GM23338 (cell line): ENCODE results near the gene FRMD4A.

Source experiments
- CREB1 ChIP-seq: fragments of 250-450 bp; sonication (Bioruptor Pico); IDR thresholded peaks from 2 replicates; pipeline ENCODE4 v1.5.0; 2020; ENCODE audit warnings: low read depth, mild to moderate bottlenecking, moderate library complexity
- CTCF ChIP-seq, 2 experiments: fragments of 200-600 bp in 1 of 2; sonication (generic) in 1 of 2; conservative IDR thresholded peaks; 2 replicates each; pipeline versions ENCODE4 v1.5.1 to v1.6.1; 2016 to 2017; ENCODE audit warnings: antibody characterized with exemption in 2 of 2, low read depth in 2 of 2, mild to moderate bottlenecking in 2 of 2, moderate library complexity in 1 of 2
- ETS1 ChIP-seq: IDR thresholded peaks from 2 replicates; pipeline ENCODE4 v1.6.1; 2016; ENCODE audit warnings: antibody characterized with exemption
- EZH2 ChIP-seq: fragments of 200-600 bp; sonication (generic); IDR thresholded peaks from one replicate; pipeline ENCODE4 v1.8.0; 2017; ENCODE audit warnings: antibody characterized with exemption, mild to moderate bottlenecking, low read depth; ENCODE audit not compliant: unreplicated experiment
- EZH2phosphoT487 ChIP-seq: fragments of 200-600 bp; sonication (generic); IDR thresholded peaks from one replicate; pipeline ENCODE4 v1.8.1; 2018; ENCODE audit warnings: antibody characterized with exemption; ENCODE audit not compliant: unreplicated experiment
- JUNB ChIP-seq: IDR thresholded peaks from one replicate; pipeline ENCODE4 v1.6.1; 2016; ENCODE audit warnings: antibody characterized with exemption; ENCODE audit not compliant: unreplicated experiment
- POLR2AphosphoS5 ChIP-seq: IDR thresholded peaks from 2 replicates; pipeline ENCODE4 v1.6.1; 2016; ENCODE audit warnings: antibody characterized with exemption, low read depth
- REST ChIP-seq: IDR thresholded peaks from one replicate; pipeline ENCODE4 v1.6.1; 2018; ENCODE audit warnings: antibody characterized with exemption; ENCODE audit not compliant: unreplicated experiment
- STAT1 ChIP-seq: IDR thresholded peaks from one replicate; pipeline ENCODE4 v1.6.1; 2016; ENCODE audit warnings: antibody characterized with exemption; ENCODE audit not compliant: unreplicated experiment
- ZNF114 ChIP-seq: fragments of 250-450 bp; sonication (Bioruptor Pico); IDR thresholded peaks from 2 replicates; pipeline ENCODE4 v1.5.0; 2020; ENCODE audit warnings: mild to moderate bottlenecking, moderate library complexity
- ZNF331 ChIP-seq: fragments of 250-450 bp; sonication (Bioruptor Pico); IDR thresholded peaks from 2 replicates; pipeline ENCODE4 v1.5.0; 2020; ENCODE audit warnings: low read depth, mild to moderate bottlenecking, moderate library complexity
- ZNF462 ChIP-seq: fragments of 250-450 bp; sonication (Bioruptor Pico); IDR thresholded peaks from 2 replicates; pipeline ENCODE4 v1.5.0; 2020; ENCODE audit warnings: mild to moderate bottlenecking, moderate library complexity

GRCh38 chr10:13848520-13849445 is 481.9 kb downstream of the FRMD4A start:
- TF ChIP-seq CTCF (conservative IDR thresholded peaks at IDR 0.05; ENCODE audit: low read depth in 2 of 2): no peak
- TF ChIP-seq CREB1 (CRISPR knock-in tag): no peak
- TF ChIP-seq POLR2AphosphoS5: no peak
- TF ChIP-seq REST: no peak
- no peak for TF ChIP-seq EZH2phosphoT487
- TF ChIP-seq JUNB: no peak
- no peak for TF ChIP-seq ETS1
- TF ChIP-seq ZNF331 (CRISPR knock-in tag): no peak
- TF ChIP-seq EZH2: no peak
- no peak for TF ChIP-seq STAT1
- no peak for TF ChIP-seq ZNF114 (CRISPR knock-in tag)
- no peak for TF ChIP-seq ZNF462 (CRISPR knock-in tag)
